Dendritic cell treated with granulocyte-macrophage colony-stimulating factor and Interleukin-4, amounts not matched to agents 40 ng/mL and 50 ng/mL, for 4 days (primary cell): Measurements from ENCODE around the gene ZNF324B.
"Not testable (repeated sequence)": the region's sequence is repeated elsewhere in the genome, so short reads cannot be mapped to it uniquely, and the experiment has no call there.

Experiments used
- H3K27ac Mint-ChIP-seq: one replicate; pipeline ENCODE4 v1.8.0; 2022; ENCODE audit warnings: mild to moderate bottlenecking, mixed read lengths
- H3K27me3 Mint-ChIP-seq: one replicate; pipeline ENCODE4 v1.8.0; 2022; ENCODE audit warnings: mild to moderate bottlenecking, mixed read lengths
- H3K36me3 Mint-ChIP-seq: one replicate; pipeline ENCODE4 v1.8.0; 2022; ENCODE audit warnings: low read depth, mixed read lengths
- H3K4me1 Mint-ChIP-seq: one replicate; pipeline ENCODE4 v1.8.0; 2022; ENCODE audit warnings: low read depth, mixed read lengths
- H3K4me3 Mint-ChIP-seq: one replicate; pipeline ENCODE4 v1.8.0; 2022; ENCODE audit warnings: mild to moderate bottlenecking, moderate library complexity, mixed read lengths
- H3K9me3 Mint-ChIP-seq: one replicate; pipeline ENCODE4 v1.8.0; 2022; ENCODE audit warnings: mixed read lengths
- intact Hi-C: fragments of 100-400 bp; cut with micrococcal nuclease; formaldehyde crosslinking; loops from one replicate; pipeline ENCODE4 v1.15.0; 2022

The ZNF324B gene

DNA sequence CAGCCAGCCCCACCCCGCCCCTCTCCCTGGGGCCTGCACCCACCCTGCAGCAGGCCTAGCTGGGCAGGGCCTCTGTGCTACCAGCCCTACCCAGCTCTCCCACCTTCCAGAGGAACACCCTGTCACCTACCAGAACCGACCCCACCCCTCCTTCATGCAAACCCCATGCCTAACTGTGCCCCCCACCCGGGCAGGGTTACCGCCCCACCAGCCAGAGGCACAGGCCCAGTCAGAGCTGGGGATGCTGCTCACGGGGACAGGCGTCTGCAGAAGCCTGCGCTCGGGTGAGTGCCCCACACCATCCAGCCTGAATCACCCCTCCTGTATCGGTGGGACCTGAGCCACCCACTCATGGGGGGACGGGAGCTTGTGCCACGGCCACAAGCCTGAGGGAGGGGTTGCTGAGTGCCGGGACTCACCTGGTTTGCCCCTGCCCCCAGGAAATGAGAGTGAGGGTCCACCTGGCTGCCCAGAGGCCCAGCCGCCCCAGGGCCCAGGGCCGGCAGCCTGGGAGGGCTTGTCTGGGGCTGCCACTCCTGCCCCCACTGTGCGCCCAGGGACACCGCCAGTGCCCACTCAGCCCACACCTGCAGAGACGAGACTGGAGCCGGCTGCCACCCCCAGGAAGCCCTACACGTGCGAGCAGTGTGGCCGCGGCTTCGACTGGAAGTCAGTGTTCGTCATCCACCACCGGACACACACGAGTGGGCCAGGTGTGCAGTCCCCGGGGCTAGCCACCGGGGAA, 28.5 kb downstream of the ZNF324B start:
- H3K4me3 Mint-ChIP-seq, result no peak overlapping the region
- no peaks in the 10 kb centered on the region for H3K9me3 Mint-ChIP-seq
- H3K27ac Mint-ChIP-seq, result no peak overlapping the region
- peaks cover 45% of the 10 kb centered on the region for H3K36me3 Mint-ChIP-seq
- intact Hi-C loops, result loop anchor here (5.0 kb wide), 1 partner anchor 153 kb away; the partner anchor contains the start of gene ZSCAN22
- peaks cover 20% of the 10 kb centered on the region for H3K4me1 Mint-ChIP-seq
- no peaks in the 10 kb centered on the region for H3K27me3 Mint-ChIP-seq

DNA sequence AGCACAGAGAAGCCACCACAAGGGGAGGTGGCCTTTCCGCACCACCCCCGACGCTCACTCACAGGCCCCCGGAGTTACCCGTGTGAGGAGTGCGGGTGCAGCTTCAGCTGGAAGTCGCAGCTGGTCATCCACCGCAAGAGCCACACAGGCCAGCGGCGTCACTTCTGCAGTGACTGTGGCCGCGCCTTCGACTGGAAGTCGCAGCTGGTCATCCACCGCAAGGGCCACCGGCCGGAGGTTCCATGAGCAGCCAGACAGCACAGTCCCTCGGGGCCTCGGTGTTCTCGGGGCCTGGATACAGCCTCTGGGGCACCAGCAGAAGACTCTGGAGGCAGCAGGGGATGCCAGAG, 29.0 kb downstream of the ZNF324B start:
- Mint-ChIP-seq H3K4me1 (peaks cover 14% of the 10 kb centered on the region), H3K27me3 (no peaks in the 10 kb centered on the region), H3K27ac (no peak overlapping the region), H3K9me3 (no peaks in the 10 kb centered on the region), H3K36me3 (peaks cover 44% of the 10 kb centered on the region), H3K4me3 (no peak overlapping the region)
- intact Hi-C loops, result no loop called here

DNA sequence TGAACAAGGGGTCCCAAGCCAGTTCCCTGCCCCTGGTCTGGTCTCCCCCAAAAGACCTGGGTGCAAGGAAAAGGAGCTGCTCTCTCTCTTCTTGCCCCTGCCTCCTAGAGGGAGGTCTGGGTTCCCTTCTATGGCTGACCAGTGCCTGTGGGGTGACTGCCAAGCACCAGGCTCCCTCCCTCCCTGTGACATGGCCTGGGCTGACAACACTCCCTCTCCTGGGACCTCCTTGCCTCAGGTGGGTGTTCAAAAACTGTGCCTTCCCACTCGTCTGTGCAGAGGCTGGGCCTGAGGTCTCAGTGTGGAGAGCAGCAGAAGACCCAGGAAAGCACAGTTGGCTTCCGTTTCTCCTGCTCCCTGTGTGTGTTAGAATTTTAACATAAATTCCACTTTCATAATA, 29.4 kb downstream of the ZNF324B start:
- intact Hi-C loops, result no loop called here
- H3K27ac Mint-ChIP-seq, result no peak overlapping the region
- H3K4me1 Mint-ChIP-seq, result peaks cover 12% of the 10 kb centered on the region
- H3K4me3 Mint-ChIP-seq, result no peak overlapping the region
- no peaks in the 10 kb centered on the region for H3K9me3 Mint-ChIP-seq
- peaks cover 41% of the 10 kb centered on the region for H3K36me3 Mint-ChIP-seq
- H3K27me3 Mint-ChIP-seq, result no peaks in the 10 kb centered on the region

DNA sequence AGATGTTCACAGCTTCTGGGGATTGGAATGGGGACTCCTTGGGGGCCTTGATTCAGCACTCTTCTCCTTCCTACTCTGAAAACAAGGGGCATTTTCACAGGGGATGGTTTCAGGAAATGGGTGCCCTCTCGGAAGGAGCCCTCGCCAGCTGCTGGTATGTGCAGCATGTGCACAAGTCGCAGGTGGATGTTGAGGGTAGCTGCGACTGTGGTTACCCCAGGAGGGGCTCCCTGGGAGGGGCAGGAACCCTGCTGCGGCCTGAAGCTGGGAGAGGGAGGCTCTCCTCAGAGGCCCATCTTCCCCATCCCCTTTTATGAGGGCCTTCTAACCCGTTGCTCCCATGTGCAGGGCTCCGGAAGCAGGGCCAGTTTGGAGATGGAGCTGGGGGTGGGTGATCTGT, 30.9 kb downstream of the ZNF324B start:
- H3K27me3 Mint-ChIP-seq, result no peaks in the 10 kb centered on the region
- intact Hi-C loops, result no loop called here
- no peak overlapping the region for H3K4me3 Mint-ChIP-seq
- H3K36me3 Mint-ChIP-seq, result peaks cover 38% of the 10 kb centered on the region
- no peaks in the 10 kb centered on the region for H3K9me3 Mint-ChIP-seq
- peaks cover 4% of the 10 kb centered on the region for H3K4me1 Mint-ChIP-seq
- no peak overlapping the region for H3K27ac Mint-ChIP-seq

DNA sequence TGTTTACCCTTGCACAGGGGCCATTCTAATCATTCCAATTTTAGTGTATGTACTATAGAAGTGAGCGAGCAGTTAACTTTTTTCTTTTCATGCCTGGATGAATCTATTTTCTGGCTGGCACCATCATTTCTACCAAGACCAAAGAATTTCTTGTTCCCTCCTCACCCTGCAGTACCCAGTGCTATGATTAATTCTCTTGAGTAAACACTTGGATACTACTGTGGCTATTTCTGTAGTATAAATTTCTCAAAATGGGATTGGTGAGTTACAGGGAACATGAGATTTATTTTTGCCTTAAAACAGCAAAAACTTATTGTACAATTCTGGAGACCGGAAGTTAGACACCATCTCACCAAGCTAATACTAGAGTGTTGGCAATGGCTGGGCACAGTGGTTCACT, 32.4 kb downstream of the ZNF324B start:
- no peak overlapping the region for H3K27ac Mint-ChIP-seq
- no peaks in the 10 kb centered on the region for H3K9me3 Mint-ChIP-seq
- intact Hi-C loops, result no loop called here
- H3K36me3 Mint-ChIP-seq, result peaks cover 26% of the 10 kb centered on the region
- no peaks in the 10 kb centered on the region for H3K4me1 Mint-ChIP-seq
- H3K27me3 Mint-ChIP-seq, result no peaks in the 10 kb centered on the region
- H3K4me3 Mint-ChIP-seq, result no peak overlapping the region

DNA sequence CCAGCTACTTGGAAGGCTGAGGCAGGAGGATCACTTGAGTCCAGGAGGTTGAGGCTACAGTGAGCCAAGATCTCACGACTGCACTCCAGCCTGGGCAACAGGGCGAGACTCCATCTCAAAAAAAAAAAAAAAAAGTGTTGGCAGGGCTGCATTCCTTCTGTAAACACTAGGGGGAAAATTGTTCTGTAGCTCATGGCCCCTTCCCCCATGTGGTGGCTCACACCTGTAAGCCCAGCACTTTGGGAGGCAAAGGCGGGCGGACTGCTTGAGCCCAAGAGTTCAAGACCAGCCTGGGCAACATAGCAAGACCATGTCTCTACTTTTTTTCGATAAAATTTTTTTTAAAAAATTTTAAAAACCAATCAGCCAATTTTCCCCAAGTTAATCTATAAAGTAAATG, 32.9 kb downstream of the ZNF324B start:
- H3K4me1 Mint-ChIP-seq, H3K4me3 Mint-ChIP-seq, intact Hi-C loops, H3K9me3 Mint-ChIP-seq, H3K27ac Mint-ChIP-seq, H3K27me3 Mint-ChIP-seq: not testable (repeated sequence)
- peaks cover 20% of the 10 kb centered on the region for H3K36me3 Mint-ChIP-seq

DNA sequence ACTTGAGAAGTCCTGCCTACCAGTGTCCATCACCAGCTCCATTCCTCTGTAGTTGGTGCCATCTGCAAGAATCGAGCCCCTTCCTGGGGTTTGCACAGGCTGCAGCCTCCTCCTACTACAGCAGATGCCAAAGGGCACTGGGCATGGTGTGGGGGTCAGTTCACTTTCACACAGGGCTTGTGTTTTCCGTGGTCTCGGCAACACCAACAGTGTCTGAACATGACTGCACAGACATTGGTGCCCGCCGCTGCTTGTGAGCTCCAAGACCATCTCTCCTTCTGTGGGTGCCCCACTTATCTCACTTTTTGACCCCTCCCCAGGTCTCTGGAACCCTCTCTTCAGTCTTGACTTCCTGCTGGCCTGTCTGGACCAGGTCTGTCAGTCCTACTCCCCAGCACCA, 40.0 kb downstream of the ZNF324B start:
- Mint-ChIP-seq H3K27ac (no peak overlapping the region), H3K36me3 (no peaks in the 10 kb centered on the region), H3K27me3 (no peaks in the 10 kb centered on the region), H3K9me3 (no peaks in the 10 kb centered on the region), H3K4me3 (no peak overlapping the region), H3K4me1 (no peaks in the 10 kb centered on the region)
- intact Hi-C loops, result no loop called here

DNA sequence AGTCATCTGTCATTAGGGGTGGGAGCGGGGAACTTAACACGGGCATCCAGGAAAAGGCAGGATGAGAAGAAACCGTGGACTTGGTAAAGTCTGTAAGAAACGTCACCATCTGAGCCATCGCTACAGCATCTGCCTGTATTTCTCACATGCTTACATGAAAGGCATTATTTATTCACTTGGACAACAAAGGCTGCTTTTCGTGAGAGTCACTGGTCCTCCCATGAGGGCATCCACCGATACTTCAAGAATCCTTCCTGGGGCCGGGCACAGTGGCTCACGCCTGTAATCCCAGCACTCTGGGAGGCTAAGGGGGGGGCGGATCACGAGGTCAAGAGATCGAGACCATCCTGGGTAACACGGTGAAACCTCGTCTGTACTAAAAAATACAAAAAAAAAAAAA, 40.8 kb downstream of the ZNF324B start:
- no peak overlapping the region for H3K27ac Mint-ChIP-seq
- no peaks in the 10 kb centered on the region for H3K36me3 Mint-ChIP-seq
- H3K4me1 Mint-ChIP-seq, result no peaks in the 10 kb centered on the region
- H3K9me3 Mint-ChIP-seq, result no peaks in the 10 kb centered on the region
- no peaks in the 10 kb centered on the region for H3K27me3 Mint-ChIP-seq
- no peak overlapping the region for H3K4me3 Mint-ChIP-seq
- intact Hi-C loops, result no loop called here

DNA sequence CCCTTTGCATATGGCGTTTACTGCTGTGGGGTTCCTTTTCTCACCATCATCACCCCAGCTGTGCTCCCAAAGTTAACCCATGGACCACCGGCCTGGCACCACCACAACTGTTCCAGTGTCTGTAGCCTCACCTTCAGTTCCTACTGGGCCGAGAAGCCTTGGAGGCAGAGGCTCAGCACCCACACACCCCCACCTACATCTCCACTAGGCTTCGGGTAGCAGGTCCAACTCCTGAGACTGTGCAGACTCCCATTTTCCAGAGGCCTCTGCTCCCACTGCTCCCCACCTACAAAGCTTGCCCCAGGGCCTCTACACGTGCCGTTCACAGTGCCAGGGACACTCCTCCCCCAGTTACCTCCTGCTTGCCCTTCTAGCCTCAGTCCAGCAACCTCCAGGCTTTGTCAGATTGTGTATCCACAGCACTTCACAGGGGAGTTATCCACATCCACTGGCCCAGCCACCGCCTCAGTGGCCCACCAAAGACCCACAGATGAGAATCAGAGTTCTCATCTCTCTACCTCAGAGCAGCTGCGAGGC, 46.3 kb downstream of the ZNF324B start:
- intact Hi-C loops, result no loop called here
- Mint-ChIP-seq H3K36me3 (peaks cover 7% of the 10 kb centered on the region), H3K4me1 (peaks cover 18% of the 10 kb centered on the region), H3K9me3 (peaks cover 23% of the 10 kb centered on the region), H3K27ac (no peak overlapping the region), H3K4me3 (no peak overlapping the region), H3K27me3 (peaks cover 9% of the 10 kb centered on the region)

DNA sequence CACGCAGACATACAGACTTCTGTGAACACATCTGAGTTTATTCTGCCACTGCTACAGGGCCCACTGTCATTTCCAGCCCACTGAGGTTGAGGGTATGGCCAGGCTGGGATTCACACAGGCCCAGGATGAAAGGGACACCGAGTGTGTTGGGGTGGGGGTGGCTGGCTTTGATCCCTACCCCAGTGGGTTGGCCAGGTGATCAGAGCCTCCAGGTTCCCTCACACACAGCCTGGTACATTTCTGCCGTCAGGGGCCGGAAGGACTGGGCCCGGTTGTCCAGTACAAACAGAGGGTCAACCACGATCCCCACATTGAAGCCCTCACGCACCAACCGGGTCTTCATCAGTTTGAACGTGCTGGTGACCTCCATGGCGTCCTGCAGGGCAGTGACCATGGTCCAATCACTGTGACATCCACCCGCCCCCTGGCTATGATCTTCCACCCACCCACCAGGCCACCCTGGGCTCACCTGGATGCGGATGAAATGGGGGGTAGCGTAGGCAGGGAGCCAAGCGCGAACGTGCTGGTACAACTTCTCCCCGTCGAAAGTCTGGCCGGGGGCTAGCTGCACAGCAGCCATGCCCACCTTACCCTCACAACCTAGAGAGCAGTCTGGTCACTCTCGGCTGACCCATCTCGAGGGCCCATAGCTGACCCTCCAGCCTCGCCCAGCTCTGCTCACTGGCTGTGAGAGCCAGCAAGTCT, 47.0 kb downstream of the ZNF324B start:
- Mint-ChIP-seq H3K27me3 (peaks cover 14% of the 10 kb centered on the region), H3K36me3 (peaks cover 7% of the 10 kb centered on the region), H3K4me3 (peak overlapping the region; percentile 79), H3K4me1 (peaks cover 18% of the 10 kb centered on the region), H3K9me3 (peaks cover 25% of the 10 kb centered on the region), H3K27ac (peak overlapping the region; percentile 89)
- intact Hi-C loops, result loop anchor here (1.0 kb wide), 3 partner anchors 32 to 97 kb away; partner anchors contain the start of gene ZNF324B

DNA sequence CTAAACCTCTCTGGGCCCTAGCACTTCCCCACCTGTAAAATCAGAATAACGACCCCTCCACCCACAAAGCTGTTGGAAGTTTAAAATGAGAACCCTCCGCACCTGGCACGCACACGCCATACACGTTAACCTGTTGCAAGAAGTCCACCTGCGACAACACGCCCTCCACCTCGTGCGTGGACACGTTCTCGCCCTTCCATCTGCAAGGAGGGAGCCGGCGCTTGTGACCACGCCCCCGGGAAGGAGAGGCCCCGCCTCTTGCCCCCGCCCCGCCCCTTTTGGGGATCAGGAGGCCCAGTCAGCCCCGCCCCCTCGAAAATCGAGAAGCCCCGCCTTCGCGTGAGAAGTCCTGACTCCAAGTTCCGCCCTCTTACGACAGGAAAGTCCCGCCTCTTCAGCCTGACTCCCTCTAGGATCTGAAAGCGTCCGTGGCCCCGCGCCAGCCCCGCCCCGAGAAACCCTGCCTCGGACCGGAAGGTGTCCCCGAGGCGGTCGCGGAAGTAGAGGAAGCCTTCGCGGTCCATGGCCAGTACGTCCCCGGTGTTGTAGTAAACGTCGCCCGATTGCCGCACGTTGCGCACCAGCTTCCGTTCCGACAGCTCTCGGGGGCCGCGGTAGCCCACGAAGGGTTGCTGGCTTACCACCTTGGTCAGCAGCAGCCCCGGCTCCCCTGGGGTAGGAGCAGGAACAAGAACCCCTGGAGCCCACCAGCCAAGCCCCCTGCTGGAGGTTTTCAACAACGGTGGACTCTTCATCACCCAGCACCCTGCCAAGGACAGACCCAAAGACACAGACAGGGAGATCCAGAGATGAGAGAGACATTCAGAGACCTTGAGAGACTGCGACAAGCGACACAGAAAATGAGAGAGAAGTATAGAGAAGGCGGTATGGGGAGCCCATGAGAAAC, 47.9 kb downstream of the ZNF324B start:
- H3K4me1 Mint-ChIP-seq, result peaks cover 18% of the 10 kb centered on the region
- H3K4me3 Mint-ChIP-seq, result peak overlapping the region; percentile 79
- H3K27ac Mint-ChIP-seq, result peak overlapping the region; percentile 89
- H3K36me3 Mint-ChIP-seq, result peaks cover 7% of the 10 kb centered on the region
- peaks cover 25% of the 10 kb centered on the region for H3K9me3 Mint-ChIP-seq
- peaks cover 15% of the 10 kb centered on the region for H3K27me3 Mint-ChIP-seq
- intact Hi-C loops, result loop anchor here (1.0 kb wide), 3 partner anchors 33 to 98 kb away; partner anchors contain the start of gene ZNF324B

DNA sequence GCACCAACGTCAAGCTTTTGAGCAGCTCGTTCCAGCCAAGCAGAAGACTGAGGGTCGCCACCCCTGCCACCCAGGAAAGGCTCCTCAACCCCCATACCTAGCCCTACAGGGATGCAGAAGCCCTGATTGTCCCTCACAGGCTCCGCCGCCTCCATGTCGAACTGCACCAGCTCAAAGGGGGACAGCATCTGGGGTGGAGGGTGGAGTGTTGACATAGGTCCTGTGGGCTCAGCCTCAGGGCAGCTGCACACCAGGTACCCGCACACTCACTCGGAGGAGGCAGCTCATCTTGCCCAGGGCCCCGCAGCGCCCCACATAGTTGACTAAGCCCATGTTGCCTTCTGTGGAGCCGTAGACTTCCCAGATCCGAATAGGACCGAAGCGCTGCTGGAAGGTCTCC, 48.8 kb downstream of the ZNF324B start:
- peak overlapping the region; percentile 89 for H3K27ac Mint-ChIP-seq
- H3K27me3 Mint-ChIP-seq, result peaks cover 15% of the 10 kb centered on the region
- H3K36me3 Mint-ChIP-seq, result peaks cover 7% of the 10 kb centered on the region
- no peak overlapping the region for H3K4me3 Mint-ChIP-seq
- peaks cover 25% of the 10 kb centered on the region for H3K9me3 Mint-ChIP-seq
- intact Hi-C loops, result no loop called here
- H3K4me1 Mint-ChIP-seq, result peaks cover 18% of the 10 kb centered on the region
